HG02852 (cell line): ENCODE measurements around the gene RTP3.
"Not testable (repeated sequence)": the region's sequence is repeated elsewhere in the genome, so short reads cannot be mapped to it uniquely, and the experiment has no call there.

Experiments
- ATAC-seq: cut with Tn5 transposase; IDR thresholded peaks from one replicate; pipeline ENCODE4 v1.9.1; 2021; ENCODE audit warnings: mild to moderate bottlenecking, moderate library complexity; ENCODE audit not compliant: unreplicated experiment

RTP3 gene

GRCh38 chr3:46490338-46491084 is 7.3 kb upstream of the RTP3 start:
- no peak for ATAC-seq

DNA sequence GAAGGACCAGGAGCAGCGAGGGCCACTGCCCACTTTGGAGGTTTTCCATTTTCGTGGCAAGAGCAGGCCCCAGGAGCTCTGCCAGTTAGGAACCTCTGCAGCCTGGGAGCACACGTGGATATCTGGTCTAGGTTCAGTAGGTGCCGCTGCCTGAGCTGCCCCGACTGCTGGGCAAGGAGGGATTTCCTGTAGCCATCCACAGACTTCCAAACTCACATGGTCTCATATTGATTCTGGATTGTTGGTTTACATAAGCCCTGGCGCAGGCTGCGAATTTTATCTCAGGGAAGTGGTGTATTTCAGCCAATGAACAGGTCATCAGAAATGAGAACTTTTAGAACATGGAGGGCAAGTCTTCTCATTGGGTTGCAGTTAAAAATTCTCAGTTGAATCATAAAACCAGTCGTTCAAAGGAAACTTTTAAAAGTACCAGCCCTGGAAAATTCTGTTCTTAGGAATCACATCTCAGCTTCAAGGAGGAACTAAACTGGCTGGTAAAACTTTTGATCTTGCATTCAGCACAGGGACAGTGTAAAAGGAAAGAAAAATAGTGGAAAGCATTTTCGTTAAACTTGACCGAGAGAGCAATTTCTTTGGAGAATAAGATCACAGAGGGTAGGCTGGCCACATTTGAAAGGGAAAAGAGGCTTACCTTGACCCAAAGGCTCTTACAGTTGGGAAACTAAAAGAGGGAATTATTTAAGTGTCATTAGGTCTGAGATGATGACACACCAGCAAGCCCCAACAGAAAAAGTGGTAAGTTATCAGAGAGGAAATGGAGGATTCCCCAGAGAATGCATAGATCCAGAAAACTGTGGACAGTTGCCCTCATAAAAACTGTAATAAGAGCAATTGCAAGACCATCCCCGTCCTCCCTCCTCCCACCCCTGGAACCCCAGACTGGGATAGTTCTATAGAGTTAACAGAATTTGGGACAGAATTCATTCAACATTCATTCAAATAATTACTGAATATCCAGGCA is 6.4 kb upstream of the RTP3 start:
- no peak for ATAC-seq

- ATAC-seq = no peak
These were observed 4.8 kb upstream of the RTP3 start for GRCh38 chr3:46492890-46493547.

- not testable (repeated sequence) for ATAC-seq
These were observed 3.3 kb upstream of the RTP3 start for GRCh38 chr3:46494491-46494890.

DNA sequence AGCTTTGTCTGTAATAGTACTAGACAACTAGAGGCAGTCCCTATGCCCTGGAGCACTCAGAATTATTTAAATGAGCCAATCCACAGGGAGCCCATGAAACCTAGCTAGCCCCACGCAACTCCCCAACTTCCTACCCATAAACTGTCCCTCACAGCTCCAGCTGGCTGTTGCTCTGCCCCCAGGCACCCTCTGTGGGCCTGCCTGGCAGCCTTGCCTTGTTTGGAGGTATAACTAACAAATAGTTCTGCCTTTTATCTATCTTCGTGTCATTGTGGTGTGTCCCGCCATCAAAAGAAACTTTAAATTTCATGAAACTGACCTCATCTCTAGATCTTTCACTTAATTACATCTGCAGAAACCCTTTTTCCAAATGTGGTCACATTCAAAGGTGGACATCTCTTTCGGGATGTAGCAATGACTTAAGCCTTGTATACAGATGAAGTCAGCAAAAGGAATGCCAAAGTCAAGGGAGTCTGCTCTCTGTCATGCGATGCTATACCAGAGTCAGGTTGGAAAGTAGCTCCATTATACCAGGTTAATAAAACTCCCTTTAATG is 1.8 kb upstream of the RTP3 start:
- no peak for ATAC-seq

DNA sequence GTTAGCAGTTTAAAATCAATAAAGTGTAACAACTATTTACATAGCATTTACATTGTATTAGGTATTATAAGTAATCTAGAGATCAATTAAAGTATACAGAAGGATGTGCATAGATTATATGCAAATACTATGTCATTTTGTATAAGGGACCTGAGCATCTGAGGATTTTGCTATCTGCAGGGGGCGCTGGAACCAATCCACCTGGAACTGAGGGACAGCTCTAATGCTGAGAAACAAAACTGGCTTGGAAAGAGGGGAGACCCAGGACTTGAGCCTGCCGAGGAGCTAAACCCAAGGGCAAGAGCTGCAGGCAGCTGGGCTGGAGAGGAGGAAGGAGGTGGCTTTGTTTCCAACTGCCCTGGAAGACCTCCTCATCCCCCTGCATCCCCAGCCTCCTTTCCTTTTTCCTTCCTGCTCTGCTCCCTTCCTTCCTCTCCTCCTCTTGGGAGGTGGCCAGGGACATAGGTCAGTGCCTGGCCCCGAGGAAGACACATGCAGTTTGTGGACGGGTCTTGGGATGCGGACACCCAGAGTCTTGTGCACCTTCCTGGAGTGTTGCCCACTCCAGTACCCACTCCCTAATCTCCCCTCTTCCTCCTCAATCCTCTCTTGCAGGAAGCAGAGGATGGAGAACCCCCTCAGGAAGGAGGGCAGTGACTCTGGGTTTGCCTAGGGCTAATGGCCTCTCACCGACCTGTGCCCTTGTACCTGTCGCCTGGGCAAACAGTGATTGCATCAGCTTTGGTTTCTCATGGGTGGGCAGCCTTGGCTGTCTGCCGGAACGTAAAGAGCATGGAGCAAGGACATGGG is 825 bp upstream of the RTP3 start:
- no peak for ATAC-seq

DNA sequence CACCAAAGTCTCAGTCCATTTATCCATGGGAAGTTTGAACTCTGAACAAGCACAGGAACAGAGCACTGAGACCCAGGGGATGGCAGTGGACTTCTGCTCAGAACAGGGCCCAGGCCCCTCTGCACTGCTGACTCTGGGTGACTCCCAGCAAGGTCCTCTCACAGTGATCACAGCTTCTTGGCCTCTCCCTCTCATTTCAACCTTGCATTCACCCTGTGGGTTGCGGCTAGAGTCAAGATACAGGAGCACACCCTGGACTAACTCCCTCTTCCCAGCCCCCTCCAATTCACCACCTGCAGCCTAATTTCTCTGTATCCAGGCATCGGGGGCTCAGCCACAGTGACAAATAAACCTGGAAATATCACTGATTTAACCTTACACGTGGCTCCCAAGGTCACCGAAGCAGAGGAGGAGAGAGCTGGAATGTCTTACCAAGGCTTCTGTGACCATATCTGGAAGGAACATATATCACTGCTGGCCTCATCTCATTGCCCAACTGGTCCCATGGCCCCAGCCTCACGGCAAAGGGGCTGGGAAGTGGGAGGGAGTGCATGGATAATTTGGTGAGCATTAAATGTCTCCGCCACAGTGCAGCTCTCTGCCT is 1.2 kb downstream of the RTP3 start:
- ATAC-seq = no peak

GRCh38 chr3:46500656-46501635 is 3.2 kb downstream of the RTP3 start:
- no peak for ATAC-seq

DNA sequence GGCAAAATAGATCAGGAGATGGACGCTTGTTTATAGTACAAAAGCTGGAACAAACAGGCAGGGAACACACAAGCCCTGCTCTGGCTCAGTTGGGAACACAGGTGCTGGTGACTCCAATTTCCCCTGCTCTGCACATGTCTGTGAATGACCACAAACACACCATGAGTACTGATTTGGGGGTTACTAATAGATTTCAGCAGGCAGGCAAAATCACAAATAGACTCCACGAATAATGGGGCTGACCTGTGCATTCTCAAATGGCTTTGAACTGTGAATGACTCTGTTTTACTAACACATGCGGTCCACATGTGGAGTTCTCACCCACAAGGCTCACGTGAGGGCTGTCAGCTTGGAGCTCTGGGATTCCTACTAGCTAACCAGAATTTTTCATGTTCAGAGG is 3.9 kb downstream of the RTP3 start:
- no peak for ATAC-seq

DNA sequence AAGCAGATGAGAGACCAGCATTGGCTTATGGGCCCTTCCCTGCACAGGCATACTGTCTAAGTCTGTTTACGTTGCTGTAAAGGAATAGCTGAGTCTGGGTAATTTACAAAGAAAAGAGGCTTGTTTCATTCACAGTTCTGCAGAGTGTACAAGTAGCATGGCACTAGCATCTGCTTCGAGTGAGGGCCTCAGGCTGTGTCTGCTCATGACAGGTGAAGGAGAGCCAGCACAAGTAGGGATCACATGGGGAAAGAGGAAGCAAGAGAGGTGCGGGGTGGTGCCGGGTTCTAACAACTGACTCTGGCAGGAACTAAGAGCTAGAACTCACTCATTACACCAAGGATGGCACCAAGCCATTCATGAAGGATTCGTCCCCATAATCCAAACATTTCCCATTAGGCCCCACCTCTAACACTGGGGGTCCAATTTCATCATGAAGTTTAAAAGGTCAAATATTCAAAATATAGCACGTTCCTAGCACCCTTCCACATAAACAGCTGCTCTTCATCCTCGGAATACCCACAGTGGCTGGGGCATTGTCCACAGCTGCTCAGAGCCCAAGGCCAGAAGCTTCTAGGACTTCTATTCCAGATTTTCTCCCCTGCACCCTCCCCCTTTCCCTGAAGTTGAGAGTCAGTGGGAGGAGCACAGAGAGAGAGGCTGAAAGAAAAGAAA is 5.6 kb downstream of the RTP3 start:
- no peak for ATAC-seq

- no peak for ATAC-seq
These were observed 7.0 kb downstream of the RTP3 start for GRCh38 chr3:46504789-46505188.

GRCh38 chr3:46505953-46506352 is 8.2 kb downstream of the RTP3 start:
- ATAC-seq = no peak

DNA sequence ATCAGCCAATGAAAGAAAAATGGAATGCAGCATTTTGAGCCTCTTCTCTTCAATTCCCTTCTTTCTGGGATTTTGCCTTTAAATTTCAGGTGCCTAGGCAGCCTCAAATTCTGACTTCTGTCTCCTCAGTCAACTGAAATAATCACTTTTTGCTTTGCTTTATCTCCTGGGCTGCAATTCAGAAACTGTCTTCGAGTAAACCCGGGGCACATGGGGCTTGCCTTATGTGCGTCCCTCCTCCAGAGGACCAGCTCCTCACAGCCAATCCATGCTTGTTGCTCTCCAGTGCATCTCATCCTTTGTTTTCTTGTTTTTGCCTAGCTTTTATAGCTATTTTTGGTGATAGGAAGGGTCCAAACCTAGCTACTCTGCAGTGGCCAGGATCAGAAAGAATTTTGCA is 8.8 kb downstream of the RTP3 start:
- ATAC-seq = no peak

DNA sequence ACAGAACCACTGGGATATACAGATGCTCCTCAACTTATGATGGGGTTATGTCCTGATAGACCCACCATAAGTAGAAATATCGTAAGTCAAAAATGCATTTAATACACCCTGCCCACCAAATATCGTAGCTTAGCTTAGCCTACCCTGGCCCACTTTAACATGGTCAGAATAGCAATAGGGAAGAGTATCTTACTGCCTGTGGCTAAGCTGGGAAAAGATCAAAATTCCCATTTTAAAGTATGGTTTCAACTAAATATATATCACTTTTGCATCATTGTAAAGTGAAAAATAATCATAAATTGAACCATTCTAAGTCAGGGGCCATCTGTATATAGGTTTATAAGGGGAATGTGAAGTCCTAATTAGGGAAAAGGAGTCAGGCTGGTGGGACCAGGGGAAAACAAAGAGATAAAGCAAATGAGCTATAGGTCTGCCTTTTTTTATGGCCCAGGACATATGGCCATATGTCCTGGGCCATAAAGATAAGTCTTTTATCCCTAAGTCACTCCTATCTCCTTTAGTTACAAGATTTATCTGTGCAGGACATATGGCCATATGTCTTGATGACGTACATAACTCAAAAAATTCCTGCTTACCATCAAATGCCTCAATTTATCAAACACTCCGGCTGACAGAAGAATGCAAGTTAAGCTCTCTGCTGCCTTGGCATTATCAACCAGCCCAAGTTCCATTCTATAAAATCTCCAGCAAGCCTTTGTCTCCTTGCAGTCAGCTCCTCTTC is 11.2 kb downstream of the RTP3 start:
- no peak for ATAC-seq

DNA sequence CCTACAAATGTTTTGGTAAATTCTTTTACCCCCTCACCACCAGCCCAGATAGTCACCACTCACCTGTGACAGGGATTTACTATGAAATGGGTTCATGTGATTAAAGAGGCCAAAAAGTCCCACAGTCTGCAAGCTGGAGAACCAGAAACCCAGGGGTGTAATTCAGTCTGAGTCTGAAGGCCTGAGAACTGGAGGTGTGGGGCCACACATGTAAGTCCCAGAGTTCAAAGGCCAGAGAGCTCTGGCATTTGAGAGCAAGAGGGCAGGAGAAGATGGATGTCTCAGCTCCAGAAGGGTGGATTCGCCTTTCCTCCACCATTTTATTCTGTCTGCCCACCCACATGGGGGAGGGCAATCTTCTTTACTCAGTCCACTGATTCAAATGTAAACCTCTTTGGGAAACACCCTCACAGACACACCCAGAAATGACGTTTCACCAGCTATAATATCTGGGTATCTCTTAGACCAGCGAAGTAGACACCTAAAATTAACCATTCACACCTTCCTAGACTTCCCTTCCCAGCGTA is 11.9 kb downstream of the RTP3 start:
- ATAC-seq = no peak

- no peak for ATAC-seq
These were observed 14.5 kb downstream of the RTP3 start for GRCh38 chr3:46512191-46512749.

DNA sequence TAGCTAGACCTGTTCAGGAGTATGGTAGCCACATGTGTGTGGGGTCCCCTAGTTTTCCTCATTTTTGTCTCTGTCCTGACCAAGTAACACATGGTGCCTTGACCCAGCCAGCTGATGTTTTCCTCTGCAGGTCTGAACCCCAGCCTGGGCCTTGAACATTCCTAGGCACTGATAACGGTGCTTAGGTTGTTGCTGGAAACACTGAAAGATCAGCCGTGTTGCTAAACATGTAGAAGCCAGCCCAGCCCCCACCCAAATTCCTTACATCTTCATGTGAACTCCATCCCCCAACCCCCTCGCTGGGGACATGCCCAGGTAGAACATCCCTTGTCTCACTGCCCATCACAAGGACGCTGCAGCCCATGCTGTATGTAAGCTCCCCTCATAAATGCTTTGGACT is 18.7 kb downstream of the RTP3 start:
- no peak for ATAC-seq
